Upper lobe of left lung (tissue), 6 donors: ENCODE measurements around the gene HLA-DQA1. TPM values are rescaled to one million over a fixed set of nuclear protein-coding genes. Genes with fewer than 3 reads are reported as not detected.
A peak's percentile ranks its signal among the peaks of the same experiment; 100 is the strongest.

Experiments
- ATAC-seq, 2 donors: fragments of 200-7000 bp; cut with Tn5 transposase; one replicate each; pipeline ENCODE4 v1.9.1; 2022; ENCODE audit warnings: mild to moderate bottlenecking in 2 of 2, moderate library complexity in 2 of 2; ENCODE audit not compliant: low FRiP score in 2 of 2
- DNase-seq, 2 donors: peaks; one replicate each; pipeline ENCODE4 v3.0.0-alpha.2; 2019 to 2020
- H3K27ac ChIP-seq, 4 donors: fragments of 200-600 bp; sonication (generic); one replicate each; pipeline ENCODE4 v1.5.1; 2016 to 2019
- H3K27me3 ChIP-seq, 4 donors: fragments of 200-600 bp; sonication (generic); one replicate each; pipeline ENCODE4 v1.5.1; 2017 to 2019
- H3K36me3 ChIP-seq, 4 donors: fragments of 200-600 bp; sonication (generic); one replicate each; pipeline ENCODE4 v1.5.1; 2016 to 2019
- H3K4me1 ChIP-seq, 4 donors: fragments of 200-600 bp; sonication (generic); one replicate each; pipeline ENCODE4 v1.5.1; 2018 to 2019
- H3K4me3 ChIP-seq, 4 donors: fragments of 200-600 bp; sonication (generic); one replicate each; pipeline ENCODE4 v1.5.1; 2017 to 2019; ENCODE audit warnings: mild to moderate bottlenecking in 2 of 4, moderate library complexity in 1 of 4
- H3K9me3 ChIP-seq, 4 donors: fragments of 200-600 bp; sonication (generic); one replicate each; pipeline ENCODE4 v1.5.1; 2018 to 2019
- EP300 ChIP-seq, 4 donors: sonication (generic); formaldehyde crosslinking; IDR thresholded peaks; one replicate each; pipeline ENCODE4 v1.5.1; 2017; ENCODE audit warnings: antibody characterized with exemption in 4 of 4, control low read depth in 2 of 4
- POLR2A ChIP-seq, 4 donors: fragments of 450-650 bp; IDR thresholded peaks; one replicate each; pipeline ENCODE4 v1.5.1; 2016 to 2017; ENCODE audit warnings: antibody characterized with exemption in 4 of 4, mild to moderate bottlenecking in 2 of 4
- POLR2AphosphoS5 ChIP-seq, 2 donors: sonication (generic); formaldehyde crosslinking; IDR thresholded peaks; one replicate each; pipeline ENCODE4 v1.5.1; 2017; ENCODE audit warnings: antibody characterized with exemption in 2 of 2
- WGBS, 2 donors: methylation state at CpG; one replicate each; pipeline ENCODE4 v1.1.5; 2017 to 2018; 5-methylcytosine and 5-hydroxymethylcytosine counted together
- total RNA-seq, 6 donors: library from RNA; depleted of rRNA in 4 of 6; stranded (reverse); fragments of >200 nt in 4 of 6; gene quantifications; one replicate each; pipeline versions ENCODE4 v1.1.0 to v1.2.1, GENCODE V29; 2016 to 2021
- TF ChIP-seq, protein P1 (sequence below), 6 experiments: fragments of 450-650 bp in 4 of 6; fragments of 200-600 bp in 2 of 6; sonication (generic) in 2 of 6; IDR thresholded peaks; one replicate each; pipeline ENCODE4 v1.5.1; 2016 to 2019; ENCODE audit warnings: antibody characterized with exemption in 6 of 6
- donor health status: DM: no; HTN: no; CAD: no; lungs with moderate emphysema.
- donor health status: DM: no; HTN: yes; CAD: no; lungs with severe emphysema.

The HLA-DQA1 gene
- total RNA-seq, 6 donors from 2014 or later, result 7.8 to 476 (median 122) TPM; not detected in 1

DNA sequence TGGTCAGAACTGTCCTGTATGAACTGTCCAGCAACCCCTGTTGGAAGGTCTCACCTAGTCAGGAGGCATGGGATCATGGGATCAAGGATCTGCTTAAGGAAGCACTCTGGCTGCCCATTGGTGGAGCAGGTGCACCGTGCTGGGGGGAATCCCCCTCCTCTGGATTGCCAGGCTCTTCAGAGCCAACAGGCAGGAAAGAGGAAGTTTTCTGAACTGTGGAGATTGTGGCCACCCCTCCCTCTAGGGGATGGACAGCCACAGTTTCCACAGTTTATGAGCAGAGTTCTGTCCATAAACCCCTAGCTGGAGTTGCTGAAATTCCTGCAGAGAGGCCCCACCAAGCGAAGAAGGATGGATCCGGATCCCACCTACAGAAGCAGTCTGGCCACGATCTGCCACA is 42.3 kb downstream of the HLA-DQA1 start:
- Histone ChIP-seq H3K36me3 (no peaks in the 10 kb centered on the region), H3K9me3 (no peaks in the 10 kb centered on the region), H3K4me3 (no peak overlapping the region), H3K4me1 (no peaks in the 10 kb centered on the region), H3K27ac (no peak overlapping the region), H3K27me3 (no peaks in the 10 kb centered on the region)
- WGBS, 2 donors, result 21 to 60% methylated on average over 1 to 3 of the region's 4 CpGs
- TF ChIP-seq, protein P1, sequence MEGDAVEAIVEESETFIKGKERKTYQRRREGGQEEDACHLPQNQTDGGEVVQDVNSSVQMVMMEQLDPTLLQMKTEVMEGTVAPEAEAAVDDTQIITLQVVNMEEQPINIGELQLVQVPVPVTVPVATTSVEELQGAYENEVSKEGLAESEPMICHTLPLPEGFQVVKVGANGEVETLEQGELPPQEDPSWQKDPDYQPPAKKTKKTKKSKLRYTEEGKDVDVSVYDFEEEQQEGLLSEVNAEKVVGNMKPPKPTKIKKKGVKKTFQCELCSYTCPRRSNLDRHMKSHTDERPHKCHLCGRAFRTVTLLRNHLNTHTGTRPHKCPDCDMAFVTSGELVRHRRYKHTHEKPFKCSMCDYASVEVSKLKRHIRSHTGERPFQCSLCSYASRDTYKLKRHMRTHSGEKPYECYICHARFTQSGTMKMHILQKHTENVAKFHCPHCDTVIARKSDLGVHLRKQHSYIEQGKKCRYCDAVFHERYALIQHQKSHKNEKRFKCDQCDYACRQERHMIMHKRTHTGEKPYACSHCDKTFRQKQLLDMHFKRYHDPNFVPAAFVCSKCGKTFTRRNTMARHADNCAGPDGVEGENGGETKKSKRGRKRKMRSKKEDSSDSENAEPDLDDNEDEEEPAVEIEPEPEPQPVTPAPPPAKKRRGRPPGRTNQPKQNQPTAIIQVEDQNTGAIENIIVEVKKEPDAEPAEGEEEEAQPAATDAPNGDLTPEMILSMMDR (IDR thresholded peaks at IDR 0.05), result no peak
- no peak for ATAC-seq
- DNase-seq, result no peak

DNA sequence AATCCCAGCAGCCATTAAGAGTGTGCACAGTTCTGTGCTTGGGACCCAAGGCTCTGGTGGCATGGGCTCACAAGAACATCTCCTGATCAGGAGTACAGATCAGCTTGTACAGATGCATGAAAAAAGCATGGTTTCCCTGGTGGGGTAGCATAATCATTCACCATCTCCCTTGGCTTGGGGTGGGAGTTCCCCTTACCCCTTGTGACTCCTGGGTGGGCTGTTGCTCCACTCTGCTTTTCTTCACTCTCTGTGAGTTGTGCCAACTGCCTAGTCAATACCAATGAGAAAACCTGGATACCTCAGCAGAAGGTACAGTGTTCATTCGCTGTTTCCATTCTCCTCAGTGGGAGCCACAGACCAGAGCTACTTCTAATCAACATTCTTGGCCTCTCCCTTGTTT is 42.8 kb downstream of the HLA-DQA1 start:
- Histone ChIP-seq H3K4me3 (no peak overlapping the region), H3K9me3 (no peaks in the 10 kb centered on the region), H3K27ac (no peak overlapping the region), H3K36me3 (no peaks in the 10 kb centered on the region), H3K4me1 (no peaks in the 10 kb centered on the region), H3K27me3 (no peaks in the 10 kb centered on the region)
- ATAC-seq (no peak), DNase-seq (no peak)
- WGBS, 2 donors, result 67 to 81% methylated on average over 1 of the region's 1 CpG
- TF ChIP-seq EP300 (IDR thresholded peaks at IDR 0.05) (no peak), POLR2A (IDR thresholded peaks at IDR 0.05) (no peak), POLR2AphosphoS5 (IDR thresholded peaks at IDR 0.05) (no peak)
- TF ChIP-seq, protein P1 (IDR thresholded peaks at IDR 0.05), result no peak

DNA sequence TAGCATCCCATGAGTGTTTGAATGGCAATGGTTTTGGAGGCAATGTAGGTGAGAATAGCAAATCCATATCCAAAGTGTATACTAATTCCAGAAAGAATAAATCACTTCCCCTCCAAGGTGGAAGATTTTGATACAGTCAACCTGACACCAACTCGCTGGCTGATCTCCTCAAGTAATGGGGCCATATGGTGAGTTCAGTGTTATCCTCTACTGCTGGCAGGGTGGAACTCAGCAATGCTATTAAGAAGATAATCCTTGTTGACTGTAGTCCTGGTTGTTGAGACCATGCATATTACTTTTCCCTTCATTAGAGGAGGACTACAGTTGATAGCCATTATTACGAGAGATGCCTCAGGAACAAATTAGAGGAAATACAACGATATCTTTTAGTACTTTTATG is 47.0 kb downstream of the HLA-DQA1 start:
- ATAC-seq (no peak), DNase-seq (no peak)
- WGBS, 2 donors, result 76 to 81% methylated on average over 3 of the region's 3 CpGs
- Histone ChIP-seq H3K4me3 (no peak overlapping the region), H3K4me1 (no peaks in the 10 kb centered on the region), H3K27ac (no peak overlapping the region), H3K36me3 (no peaks in the 10 kb centered on the region), H3K27me3 (no peaks in the 10 kb centered on the region), H3K9me3 (no peaks in the 10 kb centered on the region)
- TF ChIP-seq, protein P1 (IDR thresholded peaks at IDR 0.05), result no peak
- TF ChIP-seq POLR2AphosphoS5 (IDR thresholded peaks at IDR 0.05) (no peak), POLR2A (IDR thresholded peaks at IDR 0.05) (no peak), EP300 (IDR thresholded peaks at IDR 0.05) (no peak)

DNA sequence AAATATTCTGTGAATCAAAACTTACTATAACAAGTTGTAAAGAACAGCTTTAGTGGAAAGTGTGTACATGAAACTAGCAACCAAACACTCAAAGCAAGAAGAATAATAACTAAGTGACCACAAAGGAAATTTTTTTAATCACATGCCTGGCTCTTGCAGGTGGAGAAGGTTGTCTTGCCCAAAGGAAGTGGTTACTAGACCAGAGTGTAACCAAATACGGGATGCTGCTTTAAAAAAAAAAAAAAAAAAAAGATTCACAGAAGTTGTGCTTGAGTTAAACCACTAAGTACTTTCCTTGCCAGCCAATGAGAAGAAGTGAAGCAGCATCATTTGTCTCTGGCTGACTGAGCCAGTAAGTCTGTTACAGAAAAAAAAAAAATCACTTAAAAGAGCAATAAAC is 48.4 kb downstream of the HLA-DQA1 start:
- Histone ChIP-seq H3K36me3 (no peaks in the 10 kb centered on the region), H3K4me1 (no peaks in the 10 kb centered on the region), H3K4me3 (no peak overlapping the region), H3K27me3 (no peaks in the 10 kb centered on the region), H3K9me3 (no peaks in the 10 kb centered on the region), H3K27ac (no peak overlapping the region)
- ATAC-seq, result peak in 1 of 2 donors; percentile 68
- 0 to 19% methylated on average over 1 of the region's 1 CpG for WGBS, 2 donors
- TF ChIP-seq EP300 (IDR thresholded peaks at IDR 0.05) (no peak), POLR2A (IDR thresholded peaks at IDR 0.05) (no peak), POLR2AphosphoS5 (IDR thresholded peaks at IDR 0.05) (no peak)
- TF ChIP-seq, protein P1 (IDR thresholded peaks at IDR 0.05), result no peak
- DNase-seq, result peak in 1 of 2 donors; percentile 25
